SK-N-SH (cell line): ENCODE results near the gene MPST. TPM values are rescaled to one million over a fixed set of nuclear protein-coding genes. Genes with fewer than 3 reads are reported as not detected.

Experiments used
- CTCF ChIA-PET: fragments of 300-600, 350-600 bp; formaldehyde crosslinking; extraction: SDS; loops from one replicate; lab custom pipeline; 2021; lab: Yijun Ruan, JAX
- POLR2A ChIA-PET: fragments of 350-600 bp; sonication (Branson Sonifier 250); formaldehyde crosslinking; extraction: SDS; loops from one replicate; lab custom pipeline; 2020; ENCODE audit warnings: antibody characterized with exemption, inconsistent platforms; lab: Yijun Ruan, JAX
- DNase-seq: peaks from one replicate; pipeline ENCODE4 v3.0.0; 2012
- H2AFZ ChIP-seq: fragments of 200-600 bp; sonication (generic); 2 replicates; pipeline ENCODE4 v1.8.1; 2016; ENCODE audit warnings: antibody characterized with exemption, mild to moderate bottlenecking, low read depth
- H3F3A ChIP-seq: fragments of 200-600 bp; sonication (generic); replicated peaks from 2 replicates; pipeline ENCODE3; 2016; ENCODE audit warnings: antibody characterized with exemption, mild to moderate bottlenecking; ENCODE audit not compliant: insufficient read depth
- H3K27ac ChIP-seq, 2 experiments: fragments of 200-500 bp in 1 of 2; fragments of 200-600 bp in 1 of 2; sonication (Bioruptor generic) in 1 of 2; sonication (generic), shearing (Covaris generic) in 1 of 2; 2 replicates each; pipeline versions ENCODE4 v1.5.1 to v1.6.1; 2014 to 2016; ENCODE audit warnings: low read depth in 2 of 2, inconsistent platforms in 1 of 2, low read length in 1 of 2, mild to moderate bottlenecking in 1 of 2, mixed read lengths in 1 of 2
- H3K27me3 ChIP-seq: fragments of 200-600 bp; sonication (generic), shearing (Covaris generic); 2 replicates; pipeline ENCODE4 v1.6.1; 2016; ENCODE audit warnings: mixed run types; ENCODE audit not compliant: insufficient read depth
- H3K36me3 ChIP-seq, 2 experiments: fragments of 200-500 bp in 1 of 2; fragments of 200-600 bp in 1 of 2; sonication (Bioruptor generic) in 1 of 2; sonication (generic) in 1 of 2; replicated peaks in 1 of 2; 2 replicates each; pipeline versions ENCODE3 to v1.5.1; 2014 to 2016; ENCODE audit warnings: low read length in 1 of 2, mild to moderate bottlenecking in 1 of 2; ENCODE audit not compliant: insufficient read depth in 2 of 2, control insufficient read depth in 1 of 2
- H3K4me1 ChIP-seq, 2 experiments: fragments of 200-500 bp in 1 of 2; fragments of 200-600 bp in 1 of 2; sonication (Bioruptor generic) in 1 of 2; sonication (generic), shearing (Covaris generic) in 1 of 2; 2 replicates each; pipeline versions ENCODE4 v1.5.1 to v1.6.1; 2014 to 2016; ENCODE audit warnings: low read depth in 1 of 2, low read length in 1 of 2, mixed run types in 1 of 2; ENCODE audit not compliant: insufficient read depth in 2 of 2, control insufficient read depth in 1 of 2
- H3K4me2 ChIP-seq: fragments of 200-600 bp; sonication (generic), shearing (Covaris generic); 2 replicates; pipeline ENCODE4 v1.6.1; 2017; ENCODE audit warnings: mixed run types
- H3K4me3 ChIP-seq, 2 experiments: fragments of 200-500 bp in 1 of 2; fragments of 200-600 bp in 1 of 2; sonication (Bioruptor generic) in 1 of 2; sonication (generic), shearing (Covaris generic) in 1 of 2; 2 replicates each; pipeline versions ENCODE4 v1.5.1 to v1.8.1; 2014 to 2016; ENCODE audit warnings: low read depth in 2 of 2, inconsistent platforms in 1 of 2, low read length in 1 of 2, mild to moderate bottlenecking in 1 of 2, mixed read lengths in 1 of 2, moderate library complexity in 1 of 2
- H3K79me2 ChIP-seq: fragments of 200-600 bp; sonication (generic); 2 replicates; pipeline ENCODE4 v1.8.1; 2017; ENCODE audit warnings: mild to moderate bottlenecking; ENCODE audit not compliant: insufficient read depth
- H3K9ac ChIP-seq: fragments of 200-600 bp; sonication (generic); 2 replicates; pipeline ENCODE4 v1.6.1; 2017; ENCODE audit warnings: mixed run types
- H3K9me2 ChIP-seq: fragments of 200-600 bp; sonication (generic); 2 replicates; pipeline ENCODE4 v1.6.1; 2017; ENCODE audit warnings: mixed run types
- H3K9me3 ChIP-seq: fragments of 200-600 bp; sonication (generic); 2 replicates; pipeline ENCODE4 v1.6.1; 2017; ENCODE audit warnings: mixed run types, mild to moderate bottlenecking, moderate library complexity
- H4K20me1 ChIP-seq: fragments of 200-600 bp; sonication (generic); 2 replicates; pipeline ENCODE4 v1.6.1; 2017; ENCODE audit warnings: mild to moderate bottlenecking, mixed run types; ENCODE audit not compliant: insufficient read depth
- EP300 ChIP-seq, 2 experiments: IDR thresholded peaks; 2 replicates each; pipeline versions ENCODE4 v1.4.0 to v1.6.1; 2012; ENCODE audit warnings: borderline replicate concordance in 1 of 2, low read depth in 1 of 2, low read length in 1 of 2
- EZH2phosphoT487 ChIP-seq: fragments of 200-600 bp; sonication (generic); IDR thresholded peaks from 2 replicates; pipeline ENCODE4 v1.6.1; 2017; ENCODE audit warnings: low read depth, mixed run types, mild to moderate bottlenecking, antibody characterized with exemption, moderate library complexity, borderline replicate concordance
- FOXM1 ChIP-seq: IDR thresholded peaks from 2 replicates; pipeline ENCODE4 v1.4.0; 2012; ENCODE audit warnings: low read depth, mild to moderate bottlenecking
- GABPA ChIP-seq: IDR thresholded peaks from 2 replicates; pipeline ENCODE4 v1.4.0; 2012; ENCODE audit warnings: low read depth, mild to moderate bottlenecking
- JUND ChIP-seq: IDR thresholded peaks from 2 replicates; pipeline ENCODE4 v1.4.0; 2012
- NRF1 ChIP-seq: IDR thresholded peaks from 2 replicates; pipeline ENCODE4 v1.6.1; 2012; ENCODE audit warnings: low read depth, mild to moderate bottlenecking, low read length
- POLR2AphosphoS5 ChIP-seq: IDR thresholded peaks from 2 replicates; pipeline ENCODE4 v1.6.1; 2012; ENCODE audit warnings: low read depth, low read length
- TEAD4 ChIP-seq: IDR thresholded peaks from 2 replicates; pipeline ENCODE4 v1.4.0; 2012; ENCODE audit warnings: mild to moderate bottlenecking, borderline replicate concordance; ENCODE audit not compliant: insufficient read depth
- YY1 ChIP-seq: IDR thresholded peaks from 2 replicates; pipeline ENCODE4 v1.4.0; 2012; ENCODE audit warnings: low read depth, mild to moderate bottlenecking
- WGBS: methylation state at CpG from one replicate; pipeline ENCODE4 v1.1.6; 2017; ENCODE audit warnings: low lambda C conversion rate; 5-methylcytosine and 5-hydroxymethylcytosine counted together
- polyA plus RNA-seq, 3 experiments: library from polyadenylated mRNA; depleted of rRNA; stranded (reverse); fragments of >200 nt; gene quantifications; 2 replicates each; pipeline ENCODE4 v1.2.3, GENCODE V29; 2012
- TF ChIP-seq, protein P1 (sequence below): IDR thresholded peaks from 2 replicates; pipeline ENCODE4 v1.4.0; 2012; ENCODE audit warnings: low read depth, borderline replicate concordance
- TF ChIP-seq, protein P2 (sequence below): IDR thresholded peaks from 2 replicates; pipeline ENCODE4 v1.6.1; 2012; ENCODE audit warnings: mild to moderate bottlenecking, low read depth, low read length, moderate library complexity
- TF ChIP-seq, protein P3 (sequence below): fragments of 200-600 bp; sonication (generic); IDR thresholded peaks from 2 replicates; pipeline ENCODE4 v1.6.1; 2017; ENCODE audit warnings: antibody characterized with exemption, mild to moderate bottlenecking, moderate library complexity

Gene MPST
- polyA plus RNA-seq, 1 of the 3 experiments (the other 2 are of a cell fraction), result 60.4 TPM

DNA sequence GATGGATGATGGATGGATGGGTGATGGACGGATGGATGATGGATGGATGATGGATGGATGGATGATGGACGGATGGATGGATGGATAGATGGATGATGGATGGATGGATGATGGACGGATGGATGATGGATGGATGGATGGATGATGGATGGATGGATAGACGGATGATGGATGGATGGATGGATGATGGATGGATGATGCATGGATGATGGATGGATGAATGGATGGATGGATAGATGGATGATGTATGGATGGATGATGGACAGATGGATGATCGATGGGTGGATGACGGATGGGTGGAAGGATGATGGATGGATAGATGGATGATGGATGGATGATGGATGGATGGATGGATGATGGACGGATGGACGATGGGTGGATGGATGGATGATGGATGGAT, 53.1 kb downstream of the MPST start:
- peaks cover 53% of the 10 kb centered on the region for H3K27me3 ChIP-seq
- no peak overlapping the region for H3K4me2 ChIP-seq
- WGBS, result 73% methylated on average over 8 of the region's 8 CpGs
- H3K79me2 ChIP-seq, result no peaks in the 10 kb centered on the region
- H3K27ac ChIP-seq, result no peak overlapping the region
- H2AFZ ChIP-seq, result no peak overlapping the region
- no peaks in the 10 kb centered on the region for H3K9me2 ChIP-seq
- ChIA-PET CTCF (no interaction called here), POLR2A (no interaction called here)
- DNase-seq, result no peak
- H3K4me3 ChIP-seq, result no peak overlapping the region
- H3K36me3 ChIP-seq, result no peaks in the 10 kb centered on the region
- H4K20me1 ChIP-seq, result no peaks in the 10 kb centered on the region
- H3K4me1 ChIP-seq, result no peaks in the 10 kb centered on the region; a peak in 1 of 4 replicates
- no peaks in the 10 kb centered on the region for H3K9me3 ChIP-seq
- H3F3A ChIP-seq, result no peaks in the 10 kb centered on the region
- H3K9ac ChIP-seq, result no peak overlapping the region
- TF ChIP-seq, protein P1, sequence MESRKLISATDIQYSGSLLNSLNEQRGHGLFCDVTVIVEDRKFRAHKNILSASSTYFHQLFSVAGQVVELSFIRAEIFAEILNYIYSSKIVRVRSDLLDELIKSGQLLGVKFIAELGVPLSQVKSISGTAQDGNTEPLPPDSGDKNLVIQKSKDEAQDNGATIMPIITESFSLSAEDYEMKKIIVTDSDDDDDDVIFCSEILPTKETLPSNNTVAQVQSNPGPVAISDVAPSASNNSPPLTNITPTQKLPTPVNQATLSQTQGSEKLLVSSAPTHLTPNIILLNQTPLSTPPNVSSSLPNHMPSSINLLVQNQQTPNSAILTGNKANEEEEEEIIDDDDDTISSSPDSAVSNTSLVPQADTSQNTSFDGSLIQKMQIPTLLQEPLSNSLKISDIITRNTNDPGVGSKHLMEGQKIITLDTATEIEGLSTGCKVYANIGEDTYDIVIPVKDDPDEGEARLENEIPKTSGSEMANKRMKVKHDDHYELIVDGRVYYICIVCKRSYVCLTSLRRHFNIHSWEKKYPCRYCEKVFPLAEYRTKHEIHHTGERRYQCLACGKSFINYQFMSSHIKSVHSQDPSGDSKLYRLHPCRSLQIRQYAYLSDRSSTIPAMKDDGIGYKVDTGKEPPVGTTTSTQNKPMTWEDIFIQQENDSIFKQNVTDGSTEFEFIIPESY, result no peak
- TF ChIP-seq GABPA (no peak), JUND (no peak), EP300 (IDR thresholded peaks at IDR 0.05; ENCODE audit: borderline replicate concordance in 1 of 2, low read depth in 1 of 2, low read length in 1 of 2) (no peak), EZH2phosphoT487 (no peak), FOXM1 (no peak), POLR2AphosphoS5 (no peak), NRF1 (no peak), YY1 (no peak), TEAD4 (no peak)
- TF ChIP-seq, protein P2, sequence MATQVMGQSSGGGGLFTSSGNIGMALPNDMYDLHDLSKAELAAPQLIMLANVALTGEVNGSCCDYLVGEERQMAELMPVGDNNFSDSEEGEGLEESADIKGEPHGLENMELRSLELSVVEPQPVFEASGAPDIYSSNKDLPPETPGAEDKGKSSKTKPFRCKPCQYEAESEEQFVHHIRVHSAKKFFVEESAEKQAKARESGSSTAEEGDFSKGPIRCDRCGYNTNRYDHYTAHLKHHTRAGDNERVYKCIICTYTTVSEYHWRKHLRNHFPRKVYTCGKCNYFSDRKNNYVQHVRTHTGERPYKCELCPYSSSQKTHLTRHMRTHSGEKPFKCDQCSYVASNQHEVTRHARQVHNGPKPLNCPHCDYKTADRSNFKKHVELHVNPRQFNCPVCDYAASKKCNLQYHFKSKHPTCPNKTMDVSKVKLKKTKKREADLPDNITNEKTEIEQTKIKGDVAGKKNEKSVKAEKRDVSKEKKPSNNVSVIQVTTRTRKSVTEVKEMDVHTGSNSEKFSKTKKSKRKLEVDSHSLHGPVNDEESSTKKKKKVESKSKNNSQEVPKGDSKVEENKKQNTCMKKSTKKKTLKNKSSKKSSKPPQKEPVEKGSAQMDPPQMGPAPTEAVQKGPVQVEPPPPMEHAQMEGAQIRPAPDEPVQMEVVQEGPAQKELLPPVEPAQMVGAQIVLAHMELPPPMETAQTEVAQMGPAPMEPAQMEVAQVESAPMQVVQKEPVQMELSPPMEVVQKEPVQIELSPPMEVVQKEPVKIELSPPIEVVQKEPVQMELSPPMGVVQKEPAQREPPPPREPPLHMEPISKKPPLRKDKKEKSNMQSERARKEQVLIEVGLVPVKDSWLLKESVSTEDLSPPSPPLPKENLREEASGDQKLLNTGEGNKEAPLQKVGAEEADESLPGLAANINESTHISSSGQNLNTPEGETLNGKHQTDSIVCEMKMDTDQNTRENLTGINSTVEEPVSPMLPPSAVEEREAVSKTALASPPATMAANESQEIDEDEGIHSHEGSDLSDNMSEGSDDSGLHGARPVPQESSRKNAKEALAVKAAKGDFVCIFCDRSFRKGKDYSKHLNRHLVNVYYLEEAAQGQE, result no peak

DNA sequence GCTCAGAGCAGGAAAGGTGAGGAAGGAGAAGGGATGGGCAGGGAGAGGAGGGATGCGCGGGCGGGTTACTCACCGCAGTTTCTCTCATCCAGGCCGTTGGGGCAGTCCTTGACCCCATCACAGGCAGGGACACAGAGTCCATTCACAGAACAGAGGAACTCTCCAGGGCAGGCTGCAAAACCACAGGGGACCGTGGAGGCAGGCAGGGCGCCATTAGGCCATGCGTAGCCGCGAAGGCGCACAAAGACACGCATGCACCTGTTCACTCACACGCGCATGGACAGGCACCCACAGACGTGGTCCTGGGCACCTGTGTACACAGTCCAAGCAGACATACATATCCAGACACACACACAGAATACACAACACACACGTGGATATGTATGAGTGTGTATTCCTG, 55.0 kb downstream of the MPST start:
- Histone ChIP-seq H3K4me3 (no peak overlapping the region), H3K27me3 (peaks cover 41% of the 10 kb centered on the region), H3K27ac (no peak overlapping the region), H2AFZ (no peak overlapping the region), H3K9me3 (no peaks in the 10 kb centered on the region), H3K9ac (no peak overlapping the region), H4K20me1 (no peaks in the 10 kb centered on the region), H3F3A (no peaks in the 10 kb centered on the region), H3K4me1 (no peaks in the 10 kb centered on the region), H3K79me2 (no peaks in the 10 kb centered on the region), H3K9me2 (no peaks in the 10 kb centered on the region), H3K36me3 (no peaks in the 10 kb centered on the region)
- WGBS, result 27% methylated on average over 9 of the region's 16 CpGs
- DNase-seq, result no peak
- CTCF ChIA-PET, result interaction anchor here (0.6 to 1.9 kb wide), 3 partner anchors 11 to 424 kb away, joined by 3 to 8 read pairs (median 6); no protein-coding TSS in a partner anchor
- POLR2A ChIA-PET, result no interaction called here
- TF ChIP-seq, protein P3, sequence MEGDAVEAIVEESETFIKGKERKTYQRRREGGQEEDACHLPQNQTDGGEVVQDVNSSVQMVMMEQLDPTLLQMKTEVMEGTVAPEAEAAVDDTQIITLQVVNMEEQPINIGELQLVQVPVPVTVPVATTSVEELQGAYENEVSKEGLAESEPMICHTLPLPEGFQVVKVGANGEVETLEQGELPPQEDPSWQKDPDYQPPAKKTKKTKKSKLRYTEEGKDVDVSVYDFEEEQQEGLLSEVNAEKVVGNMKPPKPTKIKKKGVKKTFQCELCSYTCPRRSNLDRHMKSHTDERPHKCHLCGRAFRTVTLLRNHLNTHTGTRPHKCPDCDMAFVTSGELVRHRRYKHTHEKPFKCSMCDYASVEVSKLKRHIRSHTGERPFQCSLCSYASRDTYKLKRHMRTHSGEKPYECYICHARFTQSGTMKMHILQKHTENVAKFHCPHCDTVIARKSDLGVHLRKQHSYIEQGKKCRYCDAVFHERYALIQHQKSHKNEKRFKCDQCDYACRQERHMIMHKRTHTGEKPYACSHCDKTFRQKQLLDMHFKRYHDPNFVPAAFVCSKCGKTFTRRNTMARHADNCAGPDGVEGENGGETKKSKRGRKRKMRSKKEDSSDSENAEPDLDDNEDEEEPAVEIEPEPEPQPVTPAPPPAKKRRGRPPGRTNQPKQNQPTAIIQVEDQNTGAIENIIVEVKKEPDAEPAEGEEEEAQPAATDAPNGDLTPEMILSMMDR, result no peak
- TF ChIP-seq, all 33 proteins: peak for 0
- no peak overlapping the region for H3K4me2 ChIP-seq
